Ammon's horn (tissue), 1 donor: Measurements from ENCODE around the gene OR5F1.

Source experiments
- DNase-seq: peaks from one replicate; pipeline ENCODE4 v3.0.0-alpha.2; 2016; ENCODE audit warnings: low spot score

The OR5F1 gene

GRCh38 chr11:55994525-55994924 is at the start of gene OR5F1:
OR5F1 (minus strand) TSS chr11:55994625; CDS start chr11:55994625, 0 bp downstream.
- no peak for DNase-seq

- DNase-seq: no peak
These were observed 32.9 kb upstream of the OR5F1 start, which contains the start of gene OR5AS1 for GRCh38 chr11:56027354-56027753. OR5AS1 (plus strand) TSS chr11:56027654; CDS start chr11:56030419, 2,765 bp downstream.

GRCh38 chr11:56013805-56014204 is 19.4 kb upstream of the OR5F1 start:
- DNase-seq: no peak

- DNase-seq: no peak
These were observed 16.3 kb upstream of the OR5F1 start for GRCh38 chr11:56010716-56011115.

GRCh38 chr11:55970935-55971334 is 23.5 kb downstream of the OR5F1 start:
- DNase-seq: no peak

GRCh38 chr11:55969845-55970244 is 24.6 kb downstream of the OR5F1 start, which contains the start of gene OR10AG1:
OR10AG1 (minus strand) TSS chr11:55969945; CDS start chr11:55969907, 38 bp downstream.
- DNase-seq: no peak

GRCh38 chr11:55967914-55968313 is 26.5 kb downstream of the OR5F1 start:
- DNase-seq: no peak

- DNase-seq: no peak
These were observed 28.0 kb downstream of the OR5F1 start for GRCh38 chr11:55966391-55966790.

- DNase-seq: no peak
These were observed 37.9 kb downstream of the OR5F1 start for GRCh38 chr11:55956521-55956920.

GRCh38 chr11:55949330-55949729 is 45.1 kb downstream of the OR5F1 start:
- DNase-seq: no peak
